GM12878 (cell line): ENCODE data around the gene RFWD3.

ENCODE experiments used
- EZH2 ChIP-seq: IDR thresholded peaks from 2 replicates; pipeline ENCODE4 v1.6.1; 2012; ENCODE audit warnings: low read depth, mild to moderate bottlenecking, control low read depth, inconsistent platforms, low read length, borderline replicate concordance; ENCODE audit not compliant: control insufficient read depth
- JUND ChIP-seq: IDR thresholded peaks from 2 replicates; pipeline ENCODE4 v1.6.1; 2012; ENCODE audit warnings: low read depth, mild to moderate bottlenecking, low read length, improper control_type of control experiment, moderate library complexity
- MAX ChIP-seq: IDR thresholded peaks from 2 replicates; pipeline ENCODE4 v1.6.1; 2012; ENCODE audit warnings: low read depth, low read length, improper control_type of control experiment
- POLR2AphosphoS2 ChIP-seq: IDR thresholded peaks from 2 replicates; pipeline ENCODE4 v1.6.1; 2011; ENCODE audit warnings: low read depth, mild to moderate bottlenecking, low read length, improper control_type of control experiment, moderate library complexity
- SIN3A ChIP-seq: IDR thresholded peaks from 2 replicates; pipeline ENCODE4 v1.6.1; 2012; ENCODE audit warnings: low read depth, low read length, improper control_type of control experiment
- YY1 ChIP-seq: IDR thresholded peaks from 2 replicates; pipeline ENCODE4 v1.6.1; 2011; ENCODE audit warnings: low read depth, mild to moderate bottlenecking, low read length
- TF ChIP-seq, protein P1 (sequence below), 3 experiments: IDR thresholded peaks in 2 of 3; conservative IDR thresholded peaks in 1 of 3; 2 replicates each; pipeline ENCODE4 v1.5.1; 2011; ENCODE audit warnings: low read depth in 3 of 3, low read length in 3 of 3, mild to moderate bottlenecking in 3 of 3, control low read depth in 2 of 3, moderate library complexity in 2 of 3, inconsistent platforms in 1 of 3, mixed read lengths in 1 of 3; ENCODE audit not compliant: control insufficient read depth in 2 of 3, insufficient read depth in 1 of 3; ENCODE audit errors: extremely low read depth in 1 of 3
- TF ChIP-seq, protein P2 (sequence below): fragments of 150-350 bp; IDR thresholded peaks from 2 replicates; pipeline ENCODE4 v1.6.1; 2014; ENCODE audit warnings: mild to moderate bottlenecking, low read depth, low read length
- TF ChIP-seq, protein P3 (sequence below): IDR thresholded peaks from 2 replicates; pipeline ENCODE4 v1.6.1; 2012; ENCODE audit warnings: low read length, inconsistent platforms

GRCh38 chr16:74617206-74617788 is 49.4 kb downstream of the RFWD3 start:
- TF ChIP-seq SIN3A (no peak), MAX (no peak), JUND (no peak), POLR2AphosphoS2 (no peak), EZH2 (no peak), YY1 (no peak)
- TF ChIP-seq, protein P1, sequence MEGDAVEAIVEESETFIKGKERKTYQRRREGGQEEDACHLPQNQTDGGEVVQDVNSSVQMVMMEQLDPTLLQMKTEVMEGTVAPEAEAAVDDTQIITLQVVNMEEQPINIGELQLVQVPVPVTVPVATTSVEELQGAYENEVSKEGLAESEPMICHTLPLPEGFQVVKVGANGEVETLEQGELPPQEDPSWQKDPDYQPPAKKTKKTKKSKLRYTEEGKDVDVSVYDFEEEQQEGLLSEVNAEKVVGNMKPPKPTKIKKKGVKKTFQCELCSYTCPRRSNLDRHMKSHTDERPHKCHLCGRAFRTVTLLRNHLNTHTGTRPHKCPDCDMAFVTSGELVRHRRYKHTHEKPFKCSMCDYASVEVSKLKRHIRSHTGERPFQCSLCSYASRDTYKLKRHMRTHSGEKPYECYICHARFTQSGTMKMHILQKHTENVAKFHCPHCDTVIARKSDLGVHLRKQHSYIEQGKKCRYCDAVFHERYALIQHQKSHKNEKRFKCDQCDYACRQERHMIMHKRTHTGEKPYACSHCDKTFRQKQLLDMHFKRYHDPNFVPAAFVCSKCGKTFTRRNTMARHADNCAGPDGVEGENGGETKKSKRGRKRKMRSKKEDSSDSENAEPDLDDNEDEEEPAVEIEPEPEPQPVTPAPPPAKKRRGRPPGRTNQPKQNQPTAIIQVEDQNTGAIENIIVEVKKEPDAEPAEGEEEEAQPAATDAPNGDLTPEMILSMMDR (IDR thresholded peaks at IDR 0.05 in 2 of 3, conservative IDR thresholded peaks at IDR 0.05 in 1 of 3; ENCODE audit: control insufficient read depth in 2 of 3, extremely low read depth in 1 of 3, insufficient read depth in 1 of 3, low read depth in 3 of 3, low read length in 3 of 3): no peak
- TF ChIP-seq, protein P2, sequence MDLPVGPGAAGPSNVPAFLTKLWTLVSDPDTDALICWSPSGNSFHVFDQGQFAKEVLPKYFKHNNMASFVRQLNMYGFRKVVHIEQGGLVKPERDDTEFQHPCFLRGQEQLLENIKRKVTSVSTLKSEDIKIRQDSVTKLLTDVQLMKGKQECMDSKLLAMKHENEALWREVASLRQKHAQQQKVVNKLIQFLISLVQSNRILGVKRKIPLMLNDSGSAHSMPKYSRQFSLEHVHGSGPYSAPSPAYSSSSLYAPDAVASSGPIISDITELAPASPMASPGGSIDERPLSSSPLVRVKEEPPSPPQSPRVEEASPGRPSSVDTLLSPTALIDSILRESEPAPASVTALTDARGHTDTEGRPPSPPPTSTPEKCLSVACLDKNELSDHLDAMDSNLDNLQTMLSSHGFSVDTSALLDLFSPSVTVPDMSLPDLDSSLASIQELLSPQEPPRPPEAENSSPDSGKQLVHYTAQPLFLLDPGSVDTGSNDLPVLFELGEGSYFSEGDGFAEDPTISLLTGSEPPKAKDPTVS: no peak
- TF ChIP-seq, protein P3, sequence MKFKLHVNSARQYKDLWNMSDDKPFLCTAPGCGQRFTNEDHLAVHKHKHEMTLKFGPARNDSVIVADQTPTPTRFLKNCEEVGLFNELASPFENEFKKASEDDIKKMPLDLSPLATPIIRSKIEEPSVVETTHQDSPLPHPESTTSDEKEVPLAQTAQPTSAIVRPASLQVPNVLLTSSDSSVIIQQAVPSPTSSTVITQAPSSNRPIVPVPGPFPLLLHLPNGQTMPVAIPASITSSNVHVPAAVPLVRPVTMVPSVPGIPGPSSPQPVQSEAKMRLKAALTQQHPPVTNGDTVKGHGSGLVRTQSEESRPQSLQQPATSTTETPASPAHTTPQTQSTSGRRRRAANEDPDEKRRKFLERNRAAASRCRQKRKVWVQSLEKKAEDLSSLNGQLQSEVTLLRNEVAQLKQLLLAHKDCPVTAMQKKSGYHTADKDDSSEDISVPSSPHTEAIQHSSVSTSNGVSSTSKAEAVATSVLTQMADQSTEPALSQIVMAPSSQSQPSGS: no peak
